GM18520 (cell line): Measurements from ENCODE around the gene KRT34.
"Not testable (repeated sequence)": the region's sequence is repeated elsewhere in the genome, so short reads cannot be mapped to it uniquely, and the experiment has no call there.

Experiments used
- ATAC-seq: cut with Tn5 transposase; IDR thresholded peaks from one replicate; pipeline ENCODE4 v1.9.1; 2021; ENCODE audit not compliant: unreplicated experiment

The KRT34 gene

GRCh38 chr17:41367426-41368075 is 14.6 kb downstream of the KRT34 start:
- no peak for ATAC-seq

DNA sequence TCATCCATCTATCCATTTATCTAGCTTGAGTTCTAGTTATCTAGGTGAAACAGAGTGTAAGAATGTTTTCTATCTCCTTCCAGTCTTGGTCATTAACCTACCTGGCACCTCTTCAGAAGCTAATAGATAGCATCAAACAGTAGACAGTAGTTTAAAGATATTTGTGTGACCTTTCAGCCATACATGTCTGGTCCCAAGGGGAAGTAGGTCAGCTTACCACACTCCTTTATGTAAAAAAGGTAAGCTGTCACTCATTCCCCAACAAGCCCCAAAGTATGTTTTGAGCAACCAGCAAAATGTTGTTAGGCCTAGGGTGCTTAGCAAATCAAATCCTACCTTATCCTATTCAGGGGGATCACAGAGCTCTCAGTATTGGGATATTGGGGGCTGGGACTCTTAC is 16.0 kb downstream of the KRT34 start:
- no peak for ATAC-seq

GRCh38 chr17:41363881-41364280 is 18.2 kb downstream of the KRT34 start:
- no peak for ATAC-seq

- ATAC-seq = no peak
Measured at GRCh38 chr17:41360296-41360995, 21.7 kb downstream of the KRT34 start.

DNA sequence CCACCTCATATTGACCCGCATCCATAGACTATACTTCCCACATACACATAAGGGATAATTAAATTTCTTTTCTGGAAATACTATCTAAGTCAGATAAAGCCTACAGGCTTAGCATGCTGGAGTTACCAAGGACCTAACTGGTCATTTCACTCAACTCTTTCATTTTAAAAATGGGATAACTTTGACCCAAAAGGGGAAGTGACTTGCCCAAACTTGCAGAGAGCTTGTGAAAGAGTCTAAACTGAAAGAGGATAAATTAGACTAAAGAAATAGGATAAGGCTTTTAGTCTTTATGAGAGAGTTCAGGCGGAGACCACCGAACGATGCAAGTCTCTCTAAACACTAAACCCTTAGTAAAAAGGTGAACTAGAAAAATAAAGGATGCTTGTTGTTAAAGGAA is 27.6 kb downstream of the KRT34 start:
- ATAC-seq = no peak

DNA sequence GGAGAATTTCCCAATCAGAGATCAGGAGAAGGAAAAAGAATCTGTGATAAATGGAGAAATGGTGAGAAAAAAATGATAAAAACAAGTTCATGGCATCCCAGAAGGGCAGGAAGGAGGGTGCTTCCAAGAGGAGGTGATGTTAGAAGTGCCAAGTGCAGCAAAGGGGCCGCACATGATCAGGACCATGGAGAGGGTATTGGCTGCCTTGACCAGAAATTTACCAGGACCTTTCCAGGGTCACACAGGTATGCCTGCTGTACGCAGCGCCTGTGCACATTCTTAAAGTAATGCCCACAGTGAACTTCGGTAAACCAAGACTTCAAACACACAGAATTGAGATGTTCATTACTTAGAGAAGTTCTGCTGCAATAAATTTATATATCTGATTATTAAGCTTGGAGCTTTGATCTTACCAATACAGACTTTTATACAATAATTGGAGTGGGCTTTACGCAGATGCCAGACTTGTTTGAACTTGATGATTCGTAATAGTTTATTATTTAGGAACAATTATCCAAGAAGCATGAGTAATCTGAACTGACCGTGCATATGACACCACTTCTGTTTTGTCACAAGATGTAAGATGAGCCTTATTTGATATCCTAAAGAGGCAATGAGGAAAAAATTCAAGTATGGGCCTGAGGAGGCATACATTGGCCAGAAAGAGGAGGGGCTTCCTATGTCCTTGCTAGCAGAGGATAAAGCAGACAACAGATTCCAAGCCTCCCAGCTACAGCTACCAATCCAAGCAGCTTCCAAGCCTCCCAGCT is 29.3 kb downstream of the KRT34 start:
- ATAC-seq = no peak

- ATAC-seq = no peak
Measured at GRCh38 chr17:41351177-41351576, 30.9 kb downstream of the KRT34 start.

DNA sequence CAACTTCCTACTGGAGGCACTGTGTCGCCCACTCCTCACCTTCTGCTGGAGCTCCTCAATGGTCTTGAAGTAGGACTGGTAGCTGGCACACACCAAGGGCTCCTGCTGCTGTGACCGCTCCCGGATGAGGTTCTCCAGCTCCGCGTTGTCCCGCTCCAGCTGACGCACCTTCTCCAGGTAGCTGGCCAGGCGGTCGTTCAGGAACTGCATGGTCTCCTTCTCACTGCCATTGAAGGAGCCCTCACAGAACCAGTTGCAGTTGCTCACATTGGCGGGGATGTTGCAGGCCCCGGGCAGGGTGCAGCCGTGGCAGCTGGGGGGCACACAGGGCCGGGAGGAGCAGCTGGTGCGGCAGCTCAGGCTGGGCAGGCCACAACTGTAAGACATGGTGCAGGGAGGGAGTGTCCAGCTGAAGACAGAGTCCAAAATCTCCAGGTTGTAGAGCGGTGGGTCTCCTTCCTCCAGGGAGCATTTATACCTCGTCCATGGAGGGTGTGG is 31.7 kb downstream of the KRT34 start, which contains the start of gene KRT33A:
TSS of gene KRT33A (minus strand) at position 448 of the 498 bp plus-strand sequence. CDS start at position 387, 61 bp downstream.
- ATAC-seq = not testable (repeated sequence)

GRCh38 chr17:41347869-41348760 is 34.0 kb downstream of the KRT34 start:
- no peak for ATAC-seq

DNA sequence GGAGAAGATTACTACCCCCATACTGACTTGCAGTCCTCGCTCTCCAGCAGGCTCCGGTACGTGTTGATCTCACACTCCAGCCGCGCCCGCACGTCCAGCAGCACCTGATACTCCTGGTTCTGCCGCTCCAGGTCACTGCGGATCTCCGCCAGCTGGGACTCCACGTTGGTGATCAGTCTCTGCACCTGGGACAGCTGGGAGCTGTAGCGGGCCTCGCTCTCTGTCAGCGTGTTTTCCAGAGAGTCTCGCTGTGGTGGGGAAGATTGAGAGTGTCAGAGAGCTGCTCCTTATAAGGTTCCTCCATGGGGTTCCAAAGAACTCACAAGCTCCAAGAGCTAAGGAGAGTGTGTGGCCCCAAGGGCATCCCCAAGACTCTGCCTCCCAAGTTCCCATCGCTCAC is 35.7 kb downstream of the KRT34 start:
- ATAC-seq = not testable (repeated sequence)

DNA sequence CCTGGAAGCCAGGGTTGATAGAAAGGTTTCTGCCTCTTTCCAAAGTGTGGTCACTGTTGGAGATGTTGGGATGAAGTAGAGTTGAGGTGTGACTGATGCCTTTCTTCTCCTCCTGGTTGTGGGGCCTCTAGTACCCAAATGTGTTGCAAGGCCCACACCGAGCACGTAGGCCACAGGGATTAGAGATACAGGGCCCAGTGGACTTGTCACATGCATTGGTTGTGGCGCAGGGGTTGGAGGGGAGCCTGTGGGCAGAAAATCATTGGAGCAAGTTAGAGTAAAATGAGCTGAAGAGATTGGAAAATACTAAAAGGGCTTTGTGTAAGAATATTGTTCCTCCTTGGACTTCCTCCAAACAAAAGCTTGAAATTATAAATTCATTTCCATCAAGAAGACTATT is 36.1 kb downstream of the KRT34 start:
- ATAC-seq = no peak

- ATAC-seq = no peak
Measured at GRCh38 chr17:41343029-41343428, 39.1 kb downstream of the KRT34 start.

DNA sequence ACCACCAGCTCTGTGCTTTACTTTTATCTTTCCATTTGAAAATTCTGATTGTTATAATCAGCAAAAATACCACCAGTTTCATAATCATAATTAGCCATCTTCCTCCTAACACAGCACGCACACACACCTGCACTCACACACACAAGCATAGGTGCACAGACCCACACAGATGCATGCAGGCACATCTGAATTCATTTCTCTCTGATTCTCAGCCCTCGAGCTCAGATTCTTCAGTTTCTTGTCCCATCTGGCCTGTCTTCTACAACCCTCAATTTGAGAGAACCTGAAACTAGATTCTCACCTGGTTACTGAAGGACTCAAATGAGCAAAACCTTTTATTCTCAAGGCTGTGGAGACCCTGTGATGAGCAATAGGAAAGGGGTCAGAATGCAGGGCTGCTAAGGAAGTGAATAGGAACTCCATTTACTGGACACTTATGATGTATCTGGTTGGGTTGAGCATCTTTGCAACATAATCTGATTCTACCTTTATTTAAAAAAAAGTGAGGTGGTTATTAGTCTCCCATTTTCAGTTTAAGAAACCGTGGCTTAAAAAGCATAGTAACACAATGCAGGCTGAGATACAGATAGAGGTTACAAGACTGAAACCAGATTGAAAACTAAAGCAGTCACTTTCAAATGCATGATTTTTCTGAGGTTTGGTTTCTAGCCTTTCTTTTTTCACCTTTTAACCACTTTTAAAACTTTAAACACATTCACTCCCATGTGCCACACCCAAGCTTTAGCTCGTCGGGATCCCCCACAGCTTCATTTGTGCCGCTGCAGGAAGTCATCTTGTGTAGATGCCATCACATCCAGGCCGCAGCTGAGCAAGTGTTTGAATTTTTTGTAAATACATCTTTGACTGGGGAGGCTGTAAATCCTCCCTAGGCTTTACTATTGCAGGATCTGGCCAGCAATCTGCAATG is 40.9 kb downstream of the KRT34 start:
- no peak for ATAC-seq

DNA sequence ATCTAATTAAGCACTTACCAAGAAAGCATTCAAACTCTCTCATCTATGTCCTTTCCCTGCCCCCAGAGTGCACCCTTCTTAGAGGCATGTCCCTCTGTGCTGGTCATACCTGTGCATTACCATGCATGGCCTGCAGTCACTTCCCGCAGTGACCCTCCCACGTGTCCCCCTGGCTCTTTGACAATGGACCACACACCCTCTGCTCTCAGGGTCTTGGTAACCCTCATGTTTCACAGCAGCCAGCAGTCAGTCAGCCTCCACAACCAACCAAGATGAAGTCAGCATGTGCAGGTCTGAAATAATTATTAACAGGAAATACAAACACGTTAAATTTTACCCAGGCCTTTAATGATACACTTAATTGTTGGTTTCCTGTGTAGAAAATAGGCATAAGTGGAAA is 41.6 kb downstream of the KRT34 start:
- ATAC-seq = no peak

DNA sequence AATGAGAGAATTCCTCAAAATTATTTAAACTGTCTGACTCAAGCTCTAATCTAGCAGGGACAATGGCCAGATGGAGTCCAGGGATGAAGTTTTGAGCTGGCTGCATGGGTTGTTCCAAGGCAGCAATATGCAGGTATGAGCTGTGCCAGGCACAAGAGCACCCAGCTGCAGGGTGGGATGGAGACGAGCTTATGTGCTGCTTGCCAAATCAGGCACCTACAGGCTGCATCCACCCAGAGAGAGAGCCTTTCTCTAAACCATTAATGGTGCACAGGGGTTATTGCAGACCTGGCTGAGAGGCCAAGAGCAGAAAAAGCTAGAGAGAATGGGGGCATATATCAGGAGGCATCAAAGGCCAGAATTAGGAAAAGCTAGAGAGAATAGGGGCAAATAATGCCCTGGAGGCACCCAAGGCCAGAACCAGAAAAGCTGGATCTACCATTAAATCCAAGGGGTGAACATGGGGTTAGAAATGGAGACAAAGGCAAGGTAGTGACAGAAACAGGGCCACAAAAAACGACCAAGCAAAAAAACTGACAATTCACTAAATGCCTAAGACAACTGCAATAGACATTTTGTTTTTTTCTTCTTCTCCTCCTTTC is 42.4 kb downstream of the KRT34 start:
- no peak for ATAC-seq

DNA sequence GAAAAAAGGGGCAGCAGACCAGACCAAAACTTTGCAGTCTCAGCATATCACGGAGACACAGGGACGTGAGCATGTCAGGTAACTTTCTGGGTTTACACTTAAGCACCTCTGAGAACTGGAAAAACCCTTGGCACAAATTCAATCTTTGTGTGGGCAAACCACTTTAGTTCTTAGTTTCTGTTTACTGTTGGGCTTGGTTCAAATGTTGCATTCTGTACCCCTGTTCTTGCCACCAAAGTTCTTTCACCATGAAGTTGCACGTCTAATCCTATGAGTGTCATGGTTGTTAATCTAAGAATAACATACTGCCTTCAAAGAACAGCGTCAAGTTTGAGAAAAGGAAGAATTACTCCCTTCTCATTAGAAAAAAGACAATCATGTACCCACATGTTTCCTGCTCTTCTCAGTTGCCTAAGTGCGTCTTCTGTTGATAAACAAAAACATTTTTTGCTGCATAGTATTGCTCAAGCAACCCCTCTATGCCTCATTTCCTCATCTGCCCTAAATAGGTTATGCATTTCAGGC is 43.1 kb downstream of the KRT34 start:
- ATAC-seq = no peak

- ATAC-seq = no peak
Measured at GRCh38 chr17:41335747-41336146, 46.4 kb downstream of the KRT34 start.

GRCh38 chr17:41334385-41335305 is 47.5 kb downstream of the KRT34 start:
- no peak for ATAC-seq
